HEK293 (cell line): ENCODE data around the gene FAM168A.

Experiments used
- CTCF ChIP-seq: fragments of 450-650 bp; formaldehyde crosslinking; IDR thresholded peaks from 2 replicates; pipeline ENCODE4 v1.5.1; 2016; ENCODE audit warnings: missing biosample characterization, missing genetic modification characterization
- REST ChIP-seq: fragments of 450-650 bp; formaldehyde crosslinking; IDR thresholded peaks from 2 replicates; pipeline ENCODE4 v1.5.1; 2016; ENCODE audit warnings: missing biosample characterization, missing genetic modification characterization
- ZBTB7A ChIP-seq: fragments of 450-650 bp; formaldehyde crosslinking; IDR thresholded peaks from 2 replicates; pipeline ENCODE4 v1.5.1; 2016; ENCODE audit warnings: low read depth, missing biosample characterization, missing genetic modification characterization
- ZNF112 ChIP-seq: fragments of 450-650 bp; formaldehyde crosslinking; IDR thresholded peaks from 2 replicates; pipeline ENCODE4 v1.5.0; 2017; ENCODE audit warnings: missing biosample characterization, missing genetic modification characterization
- ZNF174 ChIP-seq: fragments of 450-650 bp; formaldehyde crosslinking; IDR thresholded peaks from 2 replicates; pipeline ENCODE4 v1.5.0; 2017; ENCODE audit warnings: missing biosample characterization, mild to moderate bottlenecking, missing genetic modification characterization
- ZNF214 ChIP-seq: fragments of 450-650 bp; formaldehyde crosslinking; IDR thresholded peaks from 2 replicates; pipeline ENCODE4 v1.5.1; 2017; ENCODE audit warnings: missing biosample characterization, mild to moderate bottlenecking, missing genetic modification characterization, borderline replicate concordance
- ZNF311 ChIP-seq: fragments of 450-650 bp; formaldehyde crosslinking; IDR thresholded peaks from 2 replicates; pipeline ENCODE4 v1.5.1; 2017; ENCODE audit warnings: missing biosample characterization, missing genetic modification characterization, borderline replicate concordance
- ZNF324 ChIP-seq: fragments of 450-650 bp; formaldehyde crosslinking; IDR thresholded peaks from 2 replicates; pipeline ENCODE4 v1.5.1; 2016; ENCODE audit warnings: missing biosample characterization, missing genetic modification characterization
- ZNF350 ChIP-seq: fragments of 450-650 bp; formaldehyde crosslinking; IDR thresholded peaks from 2 replicates; pipeline ENCODE4 v1.5.0; 2017; ENCODE audit warnings: missing biosample characterization, mild to moderate bottlenecking, missing genetic modification characterization
- ZNF580 ChIP-seq: fragments of 450-650 bp; formaldehyde crosslinking; IDR thresholded peaks from 2 replicates; pipeline ENCODE4 v1.5.1; 2016; ENCODE audit warnings: missing biosample characterization, missing genetic modification characterization
- ZSCAN18 ChIP-seq: fragments of 450-650 bp; formaldehyde crosslinking; IDR thresholded peaks from 2 replicates; pipeline ENCODE4 v1.5.1; 2016; ENCODE audit warnings: missing biosample characterization, missing genetic modification characterization
- TF ChIP-seq, protein P1 (sequence below): fragments of 450-650 bp; formaldehyde crosslinking; IDR thresholded peaks from 2 replicates; pipeline ENCODE4 v1.5.1; 2016; ENCODE audit warnings: missing biosample characterization, missing genetic modification characterization, borderline replicate concordance

- no peak for TF ChIP-seq ZNF350 (tag by site-specific recombination)
- TF ChIP-seq CTCF (tag by site-specific recombination): peak; percentile 45; the same call in 1 of the 2 replicates
- TF ChIP-seq REST: no peak
- peak; percentile 94 for TF ChIP-seq ZBTB7A (tag by site-specific recombination)
- no peak for TF ChIP-seq ZNF214 (tag by site-specific recombination)
- no peak for TF ChIP-seq ZNF112 (tag by site-specific recombination)
- TF ChIP-seq, protein P1, sequence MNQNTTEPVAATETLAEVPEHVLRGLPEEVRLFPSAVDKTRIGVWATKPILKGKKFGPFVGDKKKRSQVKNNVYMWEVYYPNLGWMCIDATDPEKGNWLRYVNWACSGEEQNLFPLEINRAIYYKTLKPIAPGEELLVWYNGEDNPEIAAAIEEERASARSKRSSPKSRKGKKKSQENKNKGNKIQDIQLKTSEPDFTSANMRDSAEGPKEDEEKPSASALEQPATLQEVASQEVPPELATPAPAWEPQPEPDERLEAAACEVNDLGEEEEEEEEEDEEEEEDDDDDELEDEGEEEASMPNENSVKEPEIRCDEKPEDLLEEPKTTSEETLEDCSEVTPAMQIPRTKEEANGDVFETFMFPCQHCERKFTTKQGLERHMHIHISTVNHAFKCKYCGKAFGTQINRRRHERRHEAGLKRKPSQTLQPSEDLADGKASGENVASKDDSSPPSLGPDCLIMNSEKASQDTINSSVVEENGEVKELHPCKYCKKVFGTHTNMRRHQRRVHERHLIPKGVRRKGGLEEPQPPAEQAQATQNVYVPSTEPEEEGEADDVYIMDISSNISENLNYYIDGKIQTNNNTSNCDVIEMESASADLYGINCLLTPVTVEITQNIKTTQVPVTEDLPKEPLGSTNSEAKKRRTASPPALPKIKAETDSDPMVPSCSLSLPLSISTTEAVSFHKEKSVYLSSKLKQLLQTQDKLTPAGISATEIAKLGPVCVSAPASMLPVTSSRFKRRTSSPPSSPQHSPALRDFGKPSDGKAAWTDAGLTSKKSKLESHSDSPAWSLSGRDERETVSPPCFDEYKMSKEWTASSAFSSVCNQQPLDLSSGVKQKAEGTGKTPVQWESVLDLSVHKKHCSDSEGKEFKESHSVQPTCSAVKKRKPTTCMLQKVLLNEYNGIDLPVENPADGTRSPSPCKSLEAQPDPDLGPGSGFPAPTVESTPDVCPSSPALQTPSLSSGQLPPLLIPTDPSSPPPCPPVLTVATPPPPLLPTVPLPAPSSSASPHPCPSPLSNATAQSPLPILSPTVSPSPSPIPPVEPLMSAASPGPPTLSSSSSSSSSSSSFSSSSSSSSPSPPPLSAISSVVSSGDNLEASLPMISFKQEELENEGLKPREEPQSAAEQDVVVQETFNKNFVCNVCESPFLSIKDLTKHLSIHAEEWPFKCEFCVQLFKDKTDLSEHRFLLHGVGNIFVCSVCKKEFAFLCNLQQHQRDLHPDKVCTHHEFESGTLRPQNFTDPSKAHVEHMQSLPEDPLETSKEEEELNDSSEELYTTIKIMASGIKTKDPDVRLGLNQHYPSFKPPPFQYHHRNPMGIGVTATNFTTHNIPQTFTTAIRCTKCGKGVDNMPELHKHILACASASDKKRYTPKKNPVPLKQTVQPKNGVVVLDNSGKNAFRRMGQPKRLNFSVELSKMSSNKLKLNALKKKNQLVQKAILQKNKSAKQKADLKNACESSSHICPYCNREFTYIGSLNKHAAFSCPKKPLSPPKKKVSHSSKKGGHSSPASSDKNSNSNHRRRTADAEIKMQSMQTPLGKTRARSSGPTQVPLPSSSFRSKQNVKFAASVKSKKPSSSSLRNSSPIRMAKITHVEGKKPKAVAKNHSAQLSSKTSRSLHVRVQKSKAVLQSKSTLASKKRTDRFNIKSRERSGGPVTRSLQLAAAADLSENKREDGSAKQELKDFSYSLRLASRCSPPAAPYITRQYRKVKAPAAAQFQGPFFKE (tag by site-specific recombination): peak; percentile 81; the same call in 1 of the 2 replicates
- TF ChIP-seq ZNF580 (tag by site-specific recombination): peak; percentile 32; the same call in 1 of the 2 replicates
- TF ChIP-seq ZNF174: no peak
- TF ChIP-seq ZSCAN18: peak; percentile 81; the same call in 1 of the 2 replicates
- TF ChIP-seq ZNF311 (tag by site-specific recombination): no peak
- TF ChIP-seq ZNF324: no peak; the same call in 1 of the 2 replicates
These were observed 220.9 kb downstream of the FAM168A start for GRCh38 chr11:73376803-73377629.
